Cardiac septum (tissue), 1 donor: ENCODE data around the gene ARL8B. TPM values are rescaled to one million over a fixed set of nuclear protein-coding genes. Genes with fewer than 3 reads are reported as not detected.
"Not testable (repeated sequence)": the region's sequence is repeated elsewhere in the genome, so short reads cannot be mapped to it uniquely, and the experiment has no call there.

Experiments used
- DNase-seq: peaks from one replicate; pipeline ENCODE4 v3.0.0-alpha.2; 2020; ENCODE audit warnings: low spot score
- intact Hi-C: fragments of 100-400 bp; cut with DNase I; formaldehyde crosslinking; loops from one replicate; pipeline ENCODE4 v1.14.0; 2022
- total RNA-seq: library from RNA; stranded (reverse); fragmentation: NEBNext Ultra II Directional; extraction: Animal tissue kit (Norgen Biotek cat#: 25700); gene quantifications from one replicate; pipeline ENCODE4 v1.2.1, GENCODE V29; 2021
- donor health status: DM: no; HTN: no; CAD: no.

ARL8B gene
- total RNA-seq, 1 donor from 2014 or later = 60.1 TPM

- intact Hi-C loops = loop anchor here (10.0 kb wide), 1 partner anchor 467 kb away; no protein-coding TSS in a partner anchor
- DNase-seq = no peak
Observed at GRCh38 chr3:5181469-5182141, 59.5 kb downstream of the ARL8B start.

DNA sequence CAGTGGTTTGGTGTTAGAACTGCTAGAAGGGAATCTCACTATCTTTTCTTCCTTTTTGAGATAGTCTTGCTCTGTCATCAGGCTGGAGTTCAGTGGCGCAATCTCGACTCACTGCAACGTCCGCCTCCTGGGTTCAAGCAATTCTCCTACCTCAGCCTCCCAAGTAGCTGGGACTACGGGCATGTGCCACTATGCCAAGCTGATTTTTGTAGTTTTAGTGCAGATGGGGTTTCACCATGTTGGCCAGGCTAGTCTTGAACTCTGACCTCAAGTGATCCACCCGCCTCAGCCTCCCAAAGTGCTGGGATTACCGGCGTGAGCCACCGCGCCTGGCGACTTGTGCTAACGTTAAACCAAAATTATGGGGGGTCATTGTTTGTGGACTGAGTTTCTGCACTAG, 61.6 kb downstream of the ARL8B start:
- DNase-seq = not testable (repeated sequence)
- intact Hi-C loops = loop anchor here (10.0 kb wide), 1 partner anchor 469 kb away; no protein-coding TSS in a partner anchor

DNA sequence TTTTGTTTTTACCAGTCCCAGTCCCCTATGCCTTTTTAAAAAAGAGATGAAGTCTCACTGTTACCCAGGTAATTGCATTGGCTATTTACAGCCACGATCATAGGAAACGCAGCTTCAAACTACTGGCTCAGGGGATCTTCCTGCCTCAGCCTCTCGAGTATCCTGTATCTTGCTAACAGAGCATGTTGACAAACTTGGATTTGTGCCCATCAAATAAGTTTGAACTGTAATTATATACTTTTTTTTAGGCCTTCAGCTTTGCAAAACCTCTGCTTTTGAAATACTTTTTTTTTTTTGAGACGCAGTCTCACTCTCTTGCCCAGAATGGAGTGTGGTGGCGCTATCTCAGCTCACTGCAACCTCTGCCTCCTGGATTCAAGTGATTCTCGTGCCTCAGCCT, 62.4 kb downstream of the ARL8B start:
- intact Hi-C loops = loop anchor here (10.0 kb wide), 1 partner anchor 470 kb away; no protein-coding TSS in a partner anchor
- no peak for DNase-seq

DNA sequence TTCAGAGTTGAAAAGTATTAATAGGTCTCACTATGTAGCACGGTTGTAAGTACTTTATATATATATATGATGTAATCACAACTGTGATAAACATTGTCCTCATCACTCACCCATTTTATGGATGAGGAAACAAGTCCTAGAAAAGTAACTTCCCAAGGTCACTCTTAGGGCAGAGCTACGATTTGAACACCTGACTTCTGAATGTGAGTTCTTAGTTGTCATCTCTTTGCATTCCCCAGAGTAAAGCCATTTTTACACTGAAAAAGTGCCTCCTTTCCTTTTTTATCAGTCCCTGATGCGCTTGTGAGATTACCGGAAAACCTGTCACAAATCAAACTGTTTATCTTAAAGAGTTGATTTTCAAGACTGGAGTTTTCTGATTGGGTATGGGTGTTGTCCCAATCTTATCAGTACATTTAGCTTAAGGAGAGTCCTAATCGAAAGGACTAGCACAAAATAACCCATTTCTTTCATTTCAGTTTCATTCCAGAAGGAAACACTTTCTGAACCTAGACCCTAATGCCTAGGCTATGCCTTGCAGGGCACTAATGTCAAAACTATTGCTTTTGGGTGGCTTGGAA, 63.1 kb downstream of the ARL8B start:
- no peak for DNase-seq
- intact Hi-C loops = loop anchor here (5.0 to 10.0 kb wide), 2 partner anchors 470 to 693 kb away; partner anchors contain the start of gene ITPR1

- DNase-seq = no peak
Observed at GRCh38 chr3:5186089-5186857, 64.2 kb downstream of the ARL8B start.

GRCh38 chr3:5186858-5187155, 64.7 kb downstream of the ARL8B start:
- DNase-seq = no peak
- intact Hi-C loops = loop anchor here (1.0 to 10.0 kb wide), 3 partner anchors 65 to 695 kb away; partner anchors contain the start of genes ARL8B and ITPR1

More at GRCh38 chr3:5186089-5186857, 64.2 kb downstream of the ARL8B start:
- intact Hi-C loops = loop anchor here (5.0 to 10.0 kb wide), 2 partner anchors 471 to 694 kb away; partner anchors contain the start of gene ITPR1

- peak; percentile 99 for DNase-seq
- intact Hi-C loops = loop anchor here (1.0 to 10.0 kb wide), 3 partner anchors 65 to 695 kb away; partner anchors contain the start of genes ARL8B and ITPR1
Observed at GRCh38 chr3:5187156-5187919, 65.2 kb downstream of the ARL8B start, which contains the start of gene EDEM1. Gene EDEM1 (plus strand): TSS chr3:5187707. CDS start chr3:5187806, 99 bp downstream.

GRCh38 chr3:5187920-5188418, 65.9 kb downstream of the ARL8B start:
- peak; percentile 76 for DNase-seq
- intact Hi-C loops = loop anchor here (1.0 to 10.0 kb wide), 3 partner anchors 66 to 696 kb away; partner anchors contain the start of genes ARL8B and ITPR1

GRCh38 chr3:5188419-5189221, 66.5 kb downstream of the ARL8B start:
- intact Hi-C loops = loop anchor here (5.0 to 10.0 kb wide), 2 partner anchors 474 to 696 kb away; partner anchors contain the start of gene ITPR1
- DNase-seq = no peak

- DNase-seq = no peak
- intact Hi-C loops = loop anchor here (10.0 kb wide), 1 partner anchor 535 kb away; no protein-coding TSS in a partner anchor
Observed at GRCh38 chr3:5190147-5190791, 68.2 kb downstream of the ARL8B start.

DNA sequence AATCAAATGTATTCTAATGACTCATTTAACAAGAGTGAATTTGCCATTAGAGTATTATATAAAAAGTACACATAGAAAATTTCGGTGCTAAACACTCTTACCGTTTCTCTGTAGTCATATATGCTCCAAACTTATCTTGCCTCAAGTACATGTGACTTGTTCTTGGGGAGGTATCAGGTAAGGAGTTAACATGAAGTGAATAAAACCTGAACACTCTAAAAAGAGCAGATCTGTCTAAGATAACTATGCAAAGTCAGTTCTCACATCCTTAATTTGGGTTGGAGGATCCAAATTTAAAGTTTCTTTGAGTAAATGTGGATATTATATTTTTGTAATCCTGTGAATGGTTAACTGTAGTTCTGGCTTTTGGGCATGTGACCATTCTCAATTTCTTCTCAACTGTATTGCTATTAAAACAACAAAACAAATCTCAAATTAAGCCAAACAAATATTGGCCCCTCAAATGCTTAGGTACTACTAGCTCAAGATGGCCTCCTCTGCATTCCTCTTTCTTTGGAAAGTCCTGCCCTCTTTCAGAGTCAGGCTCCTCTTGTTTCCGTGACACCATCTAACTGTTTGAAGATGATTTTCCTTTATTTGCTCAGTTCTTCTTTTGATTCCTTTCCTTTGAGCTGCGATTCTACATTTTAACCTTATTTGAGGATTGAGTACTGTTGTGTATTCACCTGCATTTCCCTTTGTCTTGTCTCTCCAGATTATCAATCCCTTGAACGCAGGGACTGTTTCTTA, 69.6 kb downstream of the ARL8B start:
- intact Hi-C loops = loop anchor here (10.0 kb wide), 1 partner anchor 537 kb away; no protein-coding TSS in a partner anchor

GRCh38 chr3:5192571-5193365, 70.7 kb downstream of the ARL8B start:
- DNase-seq = no peak
- intact Hi-C loops = loop anchor here (10.0 kb wide), 1 partner anchor 538 kb away; no protein-coding TSS in a partner anchor

More for the DNA sequence above, 69.6 kb downstream of the ARL8B start:
- DNase-seq = no peak

DNA sequence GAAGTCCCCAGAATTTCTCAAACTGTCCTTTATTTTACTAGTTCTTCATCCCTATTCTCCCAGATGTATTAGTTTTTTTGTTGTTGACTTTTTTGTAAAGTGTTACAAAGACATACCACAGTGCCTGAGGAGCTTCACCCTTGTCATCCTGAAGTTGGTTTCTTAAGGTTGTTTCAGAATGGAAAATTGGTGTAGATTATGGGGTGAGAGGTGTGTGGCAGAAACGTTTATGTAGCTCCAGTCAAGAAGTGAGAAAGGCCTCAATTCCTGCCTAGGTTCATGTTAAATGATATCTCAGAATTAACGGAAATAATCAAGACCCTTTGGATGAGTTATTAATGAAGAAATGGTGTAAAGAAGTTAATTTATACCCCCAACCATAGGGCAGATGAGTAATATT, 72.2 kb downstream of the ARL8B start:
- no peak for DNase-seq
- intact Hi-C loops = loop anchor here (10.0 kb wide), 1 partner anchor 540 kb away; no protein-coding TSS in a partner anchor

GRCh38 chr3:5194801-5195509, 72.9 kb downstream of the ARL8B start:
- no peak for DNase-seq
- intact Hi-C loops = loop anchor here (10.0 kb wide), 1 partner anchor 540 kb away; no protein-coding TSS in a partner anchor

DNA sequence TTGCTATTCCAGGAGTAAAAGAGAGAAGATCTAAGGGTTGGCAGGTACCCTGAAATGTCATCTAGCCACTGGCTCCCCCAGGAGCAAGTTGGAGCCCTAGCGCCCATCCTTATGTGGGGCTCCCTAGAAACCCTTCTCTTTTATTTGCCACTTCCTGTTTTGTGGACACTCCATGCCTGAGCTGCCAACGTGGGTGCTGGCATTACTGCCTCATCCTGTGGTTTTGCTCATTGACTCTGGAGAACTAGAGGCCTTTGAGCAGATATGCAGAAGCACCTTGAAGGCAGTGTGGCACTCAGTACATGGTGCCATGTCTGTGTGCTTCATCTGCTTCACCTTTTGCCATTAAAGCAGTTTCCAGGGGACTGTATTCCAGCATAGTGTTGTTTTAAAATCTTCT, 73.5 kb downstream of the ARL8B start:
- no peak for DNase-seq
- intact Hi-C loops = loop anchor here (10.0 kb wide), 1 partner anchor 541 kb away; no protein-coding TSS in a partner anchor
